Measurements from ENCODE around the gene KIR2DL4.

KIR2DL4 gene

DNA sequence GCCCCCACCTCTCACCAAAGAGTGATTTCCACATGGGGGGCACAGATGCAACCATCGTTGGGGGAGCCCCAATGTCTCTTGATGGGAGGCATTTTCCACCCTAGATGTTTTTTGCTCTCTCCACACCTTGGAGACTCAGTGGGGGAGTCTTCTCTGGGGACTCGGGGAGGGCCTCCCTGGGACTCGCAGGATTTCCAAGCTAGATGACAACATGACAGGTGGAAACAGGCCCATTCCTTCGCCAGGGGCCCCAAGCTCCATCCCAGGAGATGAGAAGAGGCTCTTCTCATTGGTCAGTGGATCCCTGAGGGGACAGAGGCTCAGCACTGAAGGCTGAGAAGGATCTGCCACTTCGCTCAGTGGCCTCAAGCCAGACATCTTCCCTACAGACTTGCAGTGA lies 12.7 kb upstream of the KIR2DL4 start:
- TF ChIP-seq, protein P1, sequence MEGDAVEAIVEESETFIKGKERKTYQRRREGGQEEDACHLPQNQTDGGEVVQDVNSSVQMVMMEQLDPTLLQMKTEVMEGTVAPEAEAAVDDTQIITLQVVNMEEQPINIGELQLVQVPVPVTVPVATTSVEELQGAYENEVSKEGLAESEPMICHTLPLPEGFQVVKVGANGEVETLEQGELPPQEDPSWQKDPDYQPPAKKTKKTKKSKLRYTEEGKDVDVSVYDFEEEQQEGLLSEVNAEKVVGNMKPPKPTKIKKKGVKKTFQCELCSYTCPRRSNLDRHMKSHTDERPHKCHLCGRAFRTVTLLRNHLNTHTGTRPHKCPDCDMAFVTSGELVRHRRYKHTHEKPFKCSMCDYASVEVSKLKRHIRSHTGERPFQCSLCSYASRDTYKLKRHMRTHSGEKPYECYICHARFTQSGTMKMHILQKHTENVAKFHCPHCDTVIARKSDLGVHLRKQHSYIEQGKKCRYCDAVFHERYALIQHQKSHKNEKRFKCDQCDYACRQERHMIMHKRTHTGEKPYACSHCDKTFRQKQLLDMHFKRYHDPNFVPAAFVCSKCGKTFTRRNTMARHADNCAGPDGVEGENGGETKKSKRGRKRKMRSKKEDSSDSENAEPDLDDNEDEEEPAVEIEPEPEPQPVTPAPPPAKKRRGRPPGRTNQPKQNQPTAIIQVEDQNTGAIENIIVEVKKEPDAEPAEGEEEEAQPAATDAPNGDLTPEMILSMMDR (IDR thresholded peaks at IDR 0.05; ENCODE audit: control insufficient read depth, insufficient read depth, low read depth, low read length, missing control alignments): no peak
- no peak for DNase-seq (ENCODE audit: low read depth)
- no peak overlapping the region for H3K4me3 ChIP-seq (ENCODE audit: control insufficient read depth, low read depth, low read length)

DNA sequence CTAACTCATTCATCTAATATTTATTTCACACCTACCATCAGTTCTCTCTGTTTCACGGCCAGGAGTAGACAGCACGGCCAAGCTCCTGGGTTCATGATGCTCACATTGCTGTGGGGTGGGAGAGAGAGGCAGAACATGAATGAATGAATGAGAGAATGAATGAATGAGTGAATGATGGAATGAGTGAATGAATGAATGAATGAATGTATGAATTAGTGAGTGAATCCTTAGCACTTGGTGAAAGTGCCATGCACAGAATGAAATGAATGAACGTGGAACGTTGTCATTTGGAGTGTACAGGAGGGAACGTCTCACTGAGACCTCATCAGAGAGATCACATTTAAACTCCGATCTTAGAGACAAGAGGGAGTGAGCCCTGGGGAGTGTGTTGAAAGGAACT lies 11.9 kb upstream of the KIR2DL4 start:
- no peak overlapping the region for H3K4me3 ChIP-seq (ENCODE audit: control insufficient read depth, low read depth, low read length)
- TF ChIP-seq, protein P1 (IDR thresholded peaks at IDR 0.05; ENCODE audit: control insufficient read depth, insufficient read depth, low read depth, low read length, missing control alignments): no peak
- DNase-seq (ENCODE audit: low read depth): no peak

DNA sequence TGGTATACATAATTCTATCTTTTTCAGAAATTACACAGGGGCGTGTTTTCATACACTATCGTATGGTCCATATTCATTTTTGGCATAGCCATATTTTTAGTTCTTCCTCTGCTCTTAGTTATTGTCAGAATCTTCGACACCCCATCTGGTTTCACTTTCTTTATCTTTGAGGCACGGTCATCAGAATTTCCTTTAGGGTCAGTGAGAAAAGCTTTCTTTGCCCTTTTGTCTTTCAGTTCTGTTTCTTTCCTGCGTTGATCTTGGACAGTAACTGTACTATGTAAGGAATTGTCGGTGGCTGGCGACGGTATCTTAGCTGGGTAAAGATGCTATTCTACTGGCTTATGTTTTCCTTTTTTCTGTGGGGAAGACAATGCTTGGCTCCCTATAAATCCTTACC lies 10.6 kb upstream of the KIR2DL4 start:
- TF ChIP-seq, protein P1 (IDR thresholded peaks at IDR 0.05; ENCODE audit: control insufficient read depth, insufficient read depth, low read depth, low read length, missing control alignments): no peak
- no peak overlapping the region for H3K4me3 ChIP-seq (ENCODE audit: control insufficient read depth, low read depth, low read length)
- DNase-seq (ENCODE audit: low read depth): no peak

DNA sequence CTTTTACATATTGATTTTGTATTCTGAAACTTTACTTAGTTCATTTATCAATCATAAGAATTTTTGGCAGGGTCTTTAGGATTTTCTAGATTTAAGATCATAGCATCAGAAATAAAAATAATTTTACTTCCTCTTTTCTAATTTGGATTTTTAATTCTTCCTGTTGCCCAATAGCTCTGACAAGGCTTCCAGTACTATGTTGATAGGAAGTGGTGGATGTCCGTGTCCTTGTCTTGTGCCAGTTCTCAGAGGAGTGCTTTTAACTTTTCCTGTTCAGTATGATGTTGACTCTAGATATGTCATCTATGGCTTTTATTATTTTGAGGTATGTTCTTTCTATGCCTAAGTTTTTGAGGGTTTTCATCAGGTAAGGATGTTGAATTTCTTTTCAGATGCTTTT lies 7.7 kb upstream of the KIR2DL4 start:
- no peak overlapping the region for H3K4me3 ChIP-seq (ENCODE audit: control insufficient read depth, low read depth, low read length)
- TF ChIP-seq, protein P1 (IDR thresholded peaks at IDR 0.05; ENCODE audit: control insufficient read depth, insufficient read depth, low read depth, low read length, missing control alignments): no peak
- DNase-seq (ENCODE audit: low read depth): no peak

DNA sequence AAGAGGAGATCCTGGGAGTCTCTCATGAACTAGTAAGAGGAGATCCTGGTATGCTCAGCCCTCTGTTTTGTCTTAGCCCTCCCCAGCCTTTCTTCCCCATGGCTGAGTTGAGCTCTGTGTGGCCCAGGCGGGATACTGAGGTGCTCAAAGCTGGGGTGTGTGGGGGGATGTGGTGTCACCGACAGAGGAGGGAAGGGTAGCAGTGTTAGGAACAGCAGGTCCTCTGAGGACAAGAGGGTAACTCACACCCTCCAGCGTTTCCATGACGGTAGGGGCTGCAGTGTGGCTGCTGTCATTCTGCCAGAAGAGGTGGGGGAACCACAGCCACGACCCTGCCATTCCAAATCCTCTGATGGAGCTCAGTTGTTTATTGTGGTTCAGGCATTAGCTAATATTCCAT lies 691 bp downstream of the KIR2DL4 start:
- no peak overlapping the region for H3K4me3 ChIP-seq (ENCODE audit: control insufficient read depth, low read depth, low read length)
- TF ChIP-seq, protein P1 (IDR thresholded peaks at IDR 0.05; ENCODE audit: control insufficient read depth, insufficient read depth, low read depth, low read length, missing control alignments): no peak
- DNase-seq (ENCODE audit: low read depth): no peak

DNA sequence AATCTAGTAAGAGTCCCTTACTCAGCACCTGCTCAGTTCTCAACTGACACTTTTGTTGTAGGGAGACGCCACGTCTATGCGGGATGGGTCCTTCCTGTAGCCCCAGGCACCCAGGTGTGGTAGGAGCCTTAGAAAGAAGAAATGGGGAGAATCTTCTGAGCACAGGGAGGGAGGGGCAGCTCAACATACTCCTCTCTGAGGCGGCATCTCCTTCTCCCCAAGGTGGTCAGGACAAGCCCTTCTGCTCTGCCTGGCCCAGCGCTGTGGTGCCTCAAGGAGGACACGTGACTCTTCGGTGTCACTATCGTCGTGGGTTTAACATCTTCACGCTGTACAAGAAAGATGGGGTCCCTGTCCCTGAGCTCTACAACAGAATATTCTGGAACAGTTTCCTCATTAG lies 1.2 kb downstream of the KIR2DL4 start:
- H3K4me3 ChIP-seq (ENCODE audit: control insufficient read depth, low read depth, low read length): no peak overlapping the region
- TF ChIP-seq, protein P1 (IDR thresholded peaks at IDR 0.05; ENCODE audit: control insufficient read depth, insufficient read depth, low read depth, low read length, missing control alignments): no peak
- DNase-seq (ENCODE audit: low read depth): no peak

Measured in AG09309 (cell line).